Fibroblast of lung (primary cell): ENCODE measurements around the gene TMEM132D.

ENCODE experiments used
- EZH2 ChIP-seq: IDR thresholded peaks from 2 replicates; pipeline ENCODE4 v1.5.1; 2012; ENCODE audit warnings: low read length, control low read depth, mild to moderate bottlenecking; ENCODE audit errors: missing control alignments
- TF ChIP-seq, protein P1 (sequence below), 2 donors: IDR thresholded peaks in 1 of 2; conservative IDR thresholded peaks in 1 of 2; 1 replicate in 1 of 2; 2 replicates in 1 of 2; pipeline ENCODE4 v1.5.1; 2011 to 2012; ENCODE audit warnings: low read length in 2 of 2, control low read depth in 1 of 2, inconsistent platforms in 1 of 2, low read depth in 1 of 2, mild to moderate bottlenecking in 1 of 2

DNA sequence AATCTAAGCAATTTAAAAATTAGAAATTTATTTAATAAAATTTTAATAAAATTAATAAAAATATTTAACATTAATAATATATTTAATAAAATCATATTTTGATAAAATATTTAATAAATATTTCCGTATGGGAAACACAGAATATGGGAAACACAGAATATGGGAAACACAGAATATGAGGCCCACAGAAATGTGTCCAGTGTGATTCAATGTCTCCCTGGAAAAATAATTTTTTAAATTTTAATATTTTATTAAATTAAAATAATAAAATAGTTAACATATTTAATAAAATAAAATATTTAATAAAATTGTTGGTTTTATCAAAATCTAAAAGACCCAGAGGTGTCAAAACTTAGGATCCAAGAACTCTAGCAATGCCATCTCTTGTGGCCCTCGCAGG, 186.4 kb downstream of the TMEM132D start:
- TF ChIP-seq, protein P1, sequence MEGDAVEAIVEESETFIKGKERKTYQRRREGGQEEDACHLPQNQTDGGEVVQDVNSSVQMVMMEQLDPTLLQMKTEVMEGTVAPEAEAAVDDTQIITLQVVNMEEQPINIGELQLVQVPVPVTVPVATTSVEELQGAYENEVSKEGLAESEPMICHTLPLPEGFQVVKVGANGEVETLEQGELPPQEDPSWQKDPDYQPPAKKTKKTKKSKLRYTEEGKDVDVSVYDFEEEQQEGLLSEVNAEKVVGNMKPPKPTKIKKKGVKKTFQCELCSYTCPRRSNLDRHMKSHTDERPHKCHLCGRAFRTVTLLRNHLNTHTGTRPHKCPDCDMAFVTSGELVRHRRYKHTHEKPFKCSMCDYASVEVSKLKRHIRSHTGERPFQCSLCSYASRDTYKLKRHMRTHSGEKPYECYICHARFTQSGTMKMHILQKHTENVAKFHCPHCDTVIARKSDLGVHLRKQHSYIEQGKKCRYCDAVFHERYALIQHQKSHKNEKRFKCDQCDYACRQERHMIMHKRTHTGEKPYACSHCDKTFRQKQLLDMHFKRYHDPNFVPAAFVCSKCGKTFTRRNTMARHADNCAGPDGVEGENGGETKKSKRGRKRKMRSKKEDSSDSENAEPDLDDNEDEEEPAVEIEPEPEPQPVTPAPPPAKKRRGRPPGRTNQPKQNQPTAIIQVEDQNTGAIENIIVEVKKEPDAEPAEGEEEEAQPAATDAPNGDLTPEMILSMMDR (conservative IDR thresholded peaks at IDR 0.05 in 1 of 2, IDR thresholded peaks at IDR 0.05 in 1 of 2; ENCODE audit: low read depth in 1 of 2, low read length in 2 of 2), result no peak
- TF ChIP-seq EZH2, result no peak
